GM13977 (cell line): ENCODE results near the gene ASGR1.
A peak's percentile ranks its signal among the peaks of the same experiment; 100 is the strongest.

Source experiments
- DNase-seq: peaks from one replicate; pipeline ENCODE4 v3.0.0; 2012; ENCODE audit warnings: low spot score
- CTCF ChIP-seq: IDR thresholded peaks from 2 replicates; pipeline ENCODE4 v1.5.1; 2012; ENCODE audit warnings: mild to moderate bottlenecking, control low read depth; ENCODE audit not compliant: insufficient read depth; ENCODE audit errors: extremely low read depth, missing control alignments
- in situ Hi-C: fragments of 300-500 bp; cut with MboI; formaldehyde crosslinking; loops from one replicate; pipeline ENCODE4 v1.12.0; 2022; ENCODE audit warnings: low sequenced_read_pairs, low pct_unique_long_range_greater_than_20kb, mixed read lengths, inconsistent platforms; ENCODE audit not compliant: unreplicated experiment

ASGR1 gene

GRCh38 chr17:7216242-7217112 lies 37.3 kb upstream of the ASGR1 start:
- no peak for TF ChIP-seq CTCF
- DNase-seq = no peak
- in situ Hi-C loops = no loop called here

- no peak for TF ChIP-seq CTCF
Observed at GRCh38 chr17:7215652-7216180, 36.5 kb upstream of the ASGR1 start.

GRCh38 chr17:7215136-7215638 lies 36.0 kb upstream of the ASGR1 start:
- DNase-seq = no peak
- no peak for TF ChIP-seq CTCF
- in situ Hi-C loops = no loop called here

More at GRCh38 chr17:7215652-7216180, 36.5 kb upstream of the ASGR1 start:
- in situ Hi-C loops = no loop called here
- DNase-seq = no peak

GRCh38 chr17:7214300-7215135 lies 35.3 kb upstream of the ASGR1 start:
- peak; percentile 99 for DNase-seq
- in situ Hi-C loops = no loop called here
- peak; percentile 37 for TF ChIP-seq CTCF

DNA sequence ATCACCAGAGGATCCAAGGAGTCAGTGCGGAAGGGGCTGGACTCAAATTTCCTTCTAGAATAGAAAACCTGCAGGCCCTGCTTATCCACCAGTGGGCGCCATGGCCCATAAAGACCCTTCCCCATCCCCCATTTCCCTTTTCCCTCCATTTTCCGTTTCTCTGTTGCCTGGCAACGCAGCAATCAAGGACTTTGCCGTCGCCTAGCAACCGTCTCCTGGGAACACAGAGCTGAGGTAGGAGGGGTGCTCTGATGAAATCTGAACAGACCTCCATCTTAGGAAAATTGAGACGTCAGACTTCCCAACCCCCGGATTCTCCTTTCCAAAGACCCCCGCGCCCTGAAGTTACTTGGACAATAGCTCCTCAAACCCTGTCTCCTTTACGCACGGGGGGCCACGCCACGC lies 34.7 kb upstream of the ASGR1 start:
- in situ Hi-C loops = no loop called here
- peak; percentile 74 for DNase-seq
- peak; percentile 44 for TF ChIP-seq CTCF
